GM12872 (cell line): ENCODE data around the gene AGBL4.

Experiments used
- TF ChIP-seq, protein P1 (sequence below): IDR thresholded peaks from 3 replicates; pipeline ENCODE4 v1.5.1; 2011; ENCODE audit warnings: low read depth, mild to moderate bottlenecking, low read length, moderate library complexity; ENCODE audit not compliant: insufficient read depth

The AGBL4 gene

DNA sequence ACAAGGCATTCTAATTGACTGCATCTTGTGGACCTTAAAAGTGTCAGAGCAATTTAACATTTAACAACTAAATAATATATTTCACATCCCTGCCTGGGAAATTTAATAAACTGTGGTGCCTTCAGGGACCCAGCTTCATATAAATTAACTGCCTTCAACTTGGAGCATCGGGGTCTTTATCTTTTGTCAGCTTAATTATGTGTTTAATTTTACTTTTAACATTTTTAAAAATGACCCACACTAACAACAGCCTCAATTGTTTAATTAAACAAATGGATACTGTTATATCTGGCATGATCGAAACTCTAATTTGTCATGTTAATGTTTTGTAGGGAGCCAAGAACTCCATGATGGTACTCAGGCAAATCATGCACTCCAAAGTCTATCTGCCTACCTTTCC, 857.7 kb downstream of the AGBL4 start:
- TF ChIP-seq, protein P1, sequence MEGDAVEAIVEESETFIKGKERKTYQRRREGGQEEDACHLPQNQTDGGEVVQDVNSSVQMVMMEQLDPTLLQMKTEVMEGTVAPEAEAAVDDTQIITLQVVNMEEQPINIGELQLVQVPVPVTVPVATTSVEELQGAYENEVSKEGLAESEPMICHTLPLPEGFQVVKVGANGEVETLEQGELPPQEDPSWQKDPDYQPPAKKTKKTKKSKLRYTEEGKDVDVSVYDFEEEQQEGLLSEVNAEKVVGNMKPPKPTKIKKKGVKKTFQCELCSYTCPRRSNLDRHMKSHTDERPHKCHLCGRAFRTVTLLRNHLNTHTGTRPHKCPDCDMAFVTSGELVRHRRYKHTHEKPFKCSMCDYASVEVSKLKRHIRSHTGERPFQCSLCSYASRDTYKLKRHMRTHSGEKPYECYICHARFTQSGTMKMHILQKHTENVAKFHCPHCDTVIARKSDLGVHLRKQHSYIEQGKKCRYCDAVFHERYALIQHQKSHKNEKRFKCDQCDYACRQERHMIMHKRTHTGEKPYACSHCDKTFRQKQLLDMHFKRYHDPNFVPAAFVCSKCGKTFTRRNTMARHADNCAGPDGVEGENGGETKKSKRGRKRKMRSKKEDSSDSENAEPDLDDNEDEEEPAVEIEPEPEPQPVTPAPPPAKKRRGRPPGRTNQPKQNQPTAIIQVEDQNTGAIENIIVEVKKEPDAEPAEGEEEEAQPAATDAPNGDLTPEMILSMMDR = no peak

DNA sequence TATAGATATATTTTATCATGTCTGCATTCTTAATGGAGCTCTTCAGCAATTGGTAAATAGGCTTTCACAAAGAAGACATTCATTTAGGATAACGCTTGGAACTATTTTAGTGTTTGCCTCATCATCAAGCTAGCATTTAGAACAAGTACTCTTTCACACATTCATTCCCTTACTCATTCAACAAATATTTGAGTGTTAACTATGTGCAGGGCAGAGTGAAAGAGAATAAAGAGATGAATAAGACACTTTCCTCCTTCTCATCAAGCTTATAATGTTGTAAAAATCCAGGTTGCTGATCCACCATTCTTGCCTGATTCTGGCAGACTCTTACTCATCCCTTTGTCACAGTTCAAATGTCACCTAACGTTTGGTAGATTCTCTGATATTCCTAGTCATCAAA, 860.7 kb downstream of the AGBL4 start:
- TF ChIP-seq, protein P1 = no peak

DNA sequence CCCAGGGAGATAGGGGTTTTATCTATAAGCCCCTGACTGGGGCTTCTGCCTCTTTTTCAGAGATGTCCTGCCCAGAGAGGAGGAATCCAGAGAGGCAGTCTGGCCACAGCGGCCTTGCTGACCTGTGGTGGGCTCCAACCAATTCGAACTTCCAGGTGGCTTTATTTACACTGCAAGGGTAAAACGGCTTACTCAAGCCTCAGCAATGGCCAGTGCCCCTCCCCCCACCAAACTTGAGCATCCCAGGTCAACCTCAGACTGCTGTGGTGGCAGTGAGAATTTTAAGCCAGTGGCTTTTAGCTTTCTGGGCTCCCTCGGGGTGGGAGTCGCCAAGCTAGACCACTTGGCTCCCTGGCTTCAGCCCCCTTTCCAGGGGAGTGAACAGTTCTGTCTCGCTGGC, 863.1 kb downstream of the AGBL4 start:
- TF ChIP-seq, protein P1 = no peak

DNA sequence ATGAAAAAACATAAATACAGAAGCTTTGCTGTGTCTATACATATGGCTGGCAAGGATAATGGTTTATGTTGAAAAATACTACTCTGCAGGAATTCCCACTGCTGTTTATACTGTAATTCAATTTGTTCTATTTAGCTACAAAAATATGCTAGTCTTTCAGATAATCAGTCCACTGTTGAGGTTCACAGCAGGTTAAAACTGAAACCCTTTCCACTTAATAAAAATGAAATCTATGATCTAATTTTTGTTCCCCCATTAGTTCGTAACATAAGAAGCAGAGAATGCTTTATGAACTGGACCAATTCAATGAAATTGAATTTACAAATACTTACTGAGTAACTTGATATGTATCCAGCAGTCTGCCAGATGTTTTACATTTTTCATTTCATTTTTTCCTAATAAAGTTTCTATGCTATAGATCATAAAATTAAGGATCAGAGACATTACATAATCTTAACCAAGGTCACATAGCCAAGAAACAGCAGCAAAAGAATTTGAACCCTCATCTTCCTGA, 887.0 kb downstream of the AGBL4 start:
- TF ChIP-seq, protein P1 = no peak

DNA sequence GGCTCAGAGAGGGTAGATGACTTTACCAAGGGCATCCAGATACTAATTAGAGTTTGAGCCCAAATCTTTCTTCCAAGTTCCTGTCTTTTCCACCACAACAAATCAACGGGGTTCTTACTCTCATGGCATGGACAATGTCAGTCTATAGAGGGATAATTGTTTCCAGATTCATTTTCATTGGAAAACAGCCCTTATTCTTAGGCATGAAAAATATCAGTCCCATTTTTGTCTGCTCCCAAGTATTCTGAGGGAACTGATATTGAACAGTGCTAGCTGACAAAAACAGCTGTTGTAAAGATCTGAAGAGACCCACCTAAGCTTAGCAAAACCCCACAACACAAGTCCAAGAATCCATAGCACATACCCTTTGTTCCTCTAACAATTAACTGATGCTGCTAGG, 898.0 kb downstream of the AGBL4 start:
- TF ChIP-seq, protein P1 = no peak

DNA sequence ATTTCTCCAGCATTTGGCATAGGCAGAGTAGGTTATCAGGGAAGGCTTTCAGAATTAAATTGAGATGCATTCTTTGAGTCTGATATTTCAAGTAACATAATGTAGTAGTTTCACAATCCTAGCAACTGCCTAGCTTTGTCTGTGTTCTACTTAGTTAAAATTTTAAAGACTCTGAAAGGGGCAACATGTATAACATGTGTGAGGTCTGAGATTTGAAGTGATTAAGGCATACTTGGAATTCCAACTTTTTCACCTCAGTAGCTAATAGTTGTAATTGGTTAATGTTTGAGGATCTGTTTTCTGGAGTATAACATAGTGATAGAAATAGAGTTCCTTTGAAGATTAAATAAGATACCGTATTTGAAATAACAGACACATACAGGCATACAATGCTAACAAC, 911.8 kb downstream of the AGBL4 start:
- TF ChIP-seq, protein P1 = no peak

DNA sequence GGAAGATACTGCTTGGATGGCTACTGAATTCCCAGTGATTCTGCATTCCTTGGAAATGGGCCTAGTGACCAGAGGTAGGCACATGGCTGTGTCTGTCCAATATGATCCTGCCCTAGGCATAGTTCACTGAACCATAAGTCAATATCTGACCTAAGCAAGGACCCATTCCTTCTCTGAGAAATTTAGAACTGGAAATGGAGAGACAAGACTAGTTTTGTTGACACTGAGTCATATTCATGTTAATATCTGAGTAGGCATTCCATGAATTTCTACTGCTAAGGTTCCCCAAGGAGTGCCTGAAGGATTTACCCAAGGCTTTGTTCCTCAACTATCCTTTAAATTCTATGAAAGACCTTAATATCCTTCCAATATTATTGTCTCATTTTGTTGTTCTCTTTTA, 917.3 kb downstream of the AGBL4 start:
- TF ChIP-seq, protein P1 = no peak
